ENCODE data around the gene EPS8L1. TPM values are rescaled to one million over a fixed set of nuclear protein-coding genes. Genes with fewer than 3 reads are reported as not detected.
A peak's percentile ranks its signal among the peaks of the same experiment; 100 is the strongest.
"Not testable (repeated sequence)": the region's sequence is repeated elsewhere in the genome, so short reads cannot be mapped to it uniquely, and the experiment has no call there.

EPS8L1 gene
- total RNA-seq, 2 donors from 2014 or later: 1.8 to 3.3 TPM

- ATAC-seq (peak; percentile 98), DNase-seq (peak; percentile 97 to 98 (median 97))
- Mint-ChIP-seq H3K36me3 (ENCODE audit: low read depth) (peaks cover 3% of the 10 kb centered on the region), H3K4me1 (peaks cover 15% of the 10 kb centered on the region), H3K27ac (peak within 1 kb of the TSS; percentile 97), H3K4me3 (peak within 1 kb of the TSS; percentile 81), H3K27me3 (peaks cover 6% of the 10 kb centered on the region)
- no peaks in the 10 kb centered on the region for H3K9me3 ChIP-seq (ENCODE audit: control insufficient read depth, low read length, poor library complexity, severe bottlenecking)
Measured at GRCh38 chr19:55062735-55063491, 12.8 kb upstream of the EPS8L1 start, which contains the start of gene RDH13. RDH13 (minus strand) TSS chr19:55063148; CDS start chr19:55063032, 116 bp downstream.

DNA sequence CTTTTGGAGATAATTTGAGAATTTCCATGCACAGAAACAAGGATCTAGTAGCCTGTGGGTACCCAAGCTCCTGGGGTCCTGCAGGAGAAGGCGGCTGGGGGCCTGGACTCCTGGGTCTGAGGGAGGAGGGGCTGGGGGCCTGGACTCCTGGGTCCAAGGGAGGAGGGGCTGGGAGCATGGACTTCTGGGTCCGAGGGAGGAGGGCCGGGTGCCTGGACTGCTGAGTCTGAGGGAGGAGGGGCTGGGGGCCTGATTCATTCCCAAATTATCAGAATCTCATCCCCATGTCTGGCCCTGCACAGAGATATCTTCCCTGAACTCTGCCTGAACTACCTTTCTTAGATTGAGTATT is 12.2 kb upstream of the EPS8L1 start:
- Mint-ChIP-seq H3K36me3 (ENCODE audit: low read depth) (peaks cover under 1% of the 10 kb centered on the region), H3K4me1 (peaks cover 15% of the 10 kb centered on the region), H3K27ac (peak overlapping the region; percentile 97), H3K4me3 (peak overlapping the region; percentile 81), H3K27me3 (peaks cover 6% of the 10 kb centered on the region)
- ATAC-seq: no peak
- no peak for DNase-seq
- no peaks in the 10 kb centered on the region for H3K9me3 ChIP-seq (ENCODE audit: control insufficient read depth, low read length, poor library complexity, severe bottlenecking)

GRCh38 chr19:55065516-55065915 is 10.2 kb upstream of the EPS8L1 start:
- not testable (repeated sequence) for H3K27ac Mint-ChIP-seq; H3K36me3 Mint-ChIP-seq (ENCODE audit: low read depth); H3K4me3 Mint-ChIP-seq; ATAC-seq; DNase-seq; H3K9me3 ChIP-seq (ENCODE audit: control insufficient read depth, low read length, poor library complexity, severe bottlenecking)
- Mint-ChIP-seq H3K4me1 (peaks cover 22% of the 10 kb centered on the region), H3K27me3 (peaks cover 16% of the 10 kb centered on the region)

- H3K27me3 Mint-ChIP-seq: peaks cover 16% of the 10 kb centered on the region
- no peak for DNase-seq
- H3K4me1 Mint-ChIP-seq: peaks cover 23% of the 10 kb centered on the region
- no peak for ATAC-seq
- no peak overlapping the region for H3K4me3 Mint-ChIP-seq
- H3K9me3 ChIP-seq (ENCODE audit: control insufficient read depth, low read length, poor library complexity, severe bottlenecking): no peaks in the 10 kb centered on the region
- H3K27ac Mint-ChIP-seq: no peak overlapping the region
- H3K36me3 Mint-ChIP-seq (ENCODE audit: low read depth): peaks cover 2% of the 10 kb centered on the region
Measured at GRCh38 chr19:55066107-55066709, 9.5 kb upstream of the EPS8L1 start.

- Mint-ChIP-seq H3K36me3 (ENCODE audit: low read depth) (peaks cover 2% of the 10 kb centered on the region), H3K27me3 (peaks cover 24% of the 10 kb centered on the region), H3K4me1 (peaks cover 22% of the 10 kb centered on the region), H3K27ac (no peak overlapping the region), H3K4me3 (no peak overlapping the region)
- no peak for ATAC-seq
- H3K9me3 ChIP-seq (ENCODE audit: control insufficient read depth, low read length, poor library complexity, severe bottlenecking): no peaks in the 10 kb centered on the region
- DNase-seq: no peak
Measured at GRCh38 chr19:55067869-55068268, 7.8 kb upstream of the EPS8L1 start.

DNA sequence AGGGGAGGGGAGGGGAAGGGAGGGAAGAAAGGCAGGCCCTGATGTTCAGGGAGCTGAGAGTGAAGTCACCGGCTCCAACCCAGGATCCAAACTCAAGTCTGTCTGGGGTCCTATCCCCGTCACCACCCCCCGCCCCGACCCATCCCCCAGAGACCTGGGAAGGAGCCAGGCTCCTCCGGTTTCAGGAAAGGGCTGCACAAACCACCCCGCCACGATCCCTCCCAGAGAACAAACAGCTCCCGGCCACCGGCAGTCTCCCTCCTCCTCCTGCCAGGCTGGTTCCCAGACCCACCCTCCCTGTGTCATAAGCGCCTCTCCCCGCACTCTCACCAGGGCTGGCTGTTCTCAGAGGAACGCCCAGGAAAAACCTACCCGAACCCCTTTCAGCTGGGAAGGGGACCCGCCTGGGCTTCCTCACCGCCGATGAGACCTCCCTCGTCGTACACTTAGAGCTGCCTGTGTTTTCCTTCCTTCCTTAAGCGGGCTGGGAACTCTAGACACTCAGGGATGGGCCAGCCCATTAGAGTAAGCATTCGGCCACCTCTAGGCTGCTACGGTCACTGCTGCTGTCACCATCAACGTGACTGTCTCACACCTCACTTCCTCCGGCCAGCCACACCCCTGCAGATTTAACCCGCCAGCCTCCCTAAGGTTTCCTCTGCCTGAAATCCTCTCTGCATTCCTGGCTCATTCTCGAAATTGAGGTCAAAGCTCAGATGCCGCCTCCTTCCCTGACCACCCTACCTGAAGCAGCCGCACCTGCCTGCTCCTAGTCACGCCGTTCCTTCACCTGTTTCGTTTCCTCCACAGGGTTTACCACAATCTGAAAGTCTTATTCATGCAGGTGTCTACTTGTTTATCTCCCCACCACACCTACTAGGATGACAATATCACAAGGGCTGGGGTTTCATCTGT is 6.5 kb upstream of the EPS8L1 start:
- H3K27me3 Mint-ChIP-seq: peaks cover 24% of the 10 kb centered on the region
- peak overlapping the region; percentile 76 for H3K4me3 Mint-ChIP-seq
- H3K4me1 Mint-ChIP-seq: peaks cover 20% of the 10 kb centered on the region
- ATAC-seq (peak; percentile 56), DNase-seq (no peak)
- H3K36me3 Mint-ChIP-seq (ENCODE audit: low read depth): peaks cover 2% of the 10 kb centered on the region
- H3K27ac Mint-ChIP-seq: peak overlapping the region; percentile 1
- no peaks in the 10 kb centered on the region for H3K9me3 ChIP-seq (ENCODE audit: control insufficient read depth, low read length, poor library complexity, severe bottlenecking)

DNA sequence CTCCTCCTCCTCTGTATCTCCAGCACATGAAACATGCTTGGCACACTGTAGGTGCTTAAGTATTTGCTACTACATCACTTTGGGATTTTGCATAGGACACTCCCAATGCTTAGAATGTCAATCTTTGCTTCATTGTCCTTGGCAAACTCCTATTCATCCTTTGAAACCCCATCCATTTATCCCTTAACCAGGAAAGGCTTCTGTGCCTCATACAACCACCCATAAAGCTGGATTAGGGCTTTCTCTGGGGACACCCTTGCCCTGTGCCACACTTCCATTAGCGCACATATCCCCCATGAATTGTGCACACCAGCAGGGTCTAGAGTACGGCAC is 5.8 kb upstream of the EPS8L1 start:
- no peaks in the 10 kb centered on the region for H3K9me3 ChIP-seq (ENCODE audit: control insufficient read depth, low read length, poor library complexity, severe bottlenecking)
- no peak for DNase-seq
- H3K27ac Mint-ChIP-seq: peak overlapping the region; percentile 1
- H3K4me1 Mint-ChIP-seq: peaks cover 20% of the 10 kb centered on the region
- H3K4me3 Mint-ChIP-seq: peak overlapping the region; percentile 76
- no peak for ATAC-seq
- peaks cover 24% of the 10 kb centered on the region for H3K27me3 Mint-ChIP-seq
- H3K36me3 Mint-ChIP-seq (ENCODE audit: low read depth): peaks cover 2% of the 10 kb centered on the region

- DNase-seq (no peak), ATAC-seq (peak; percentile 21)
- H3K9me3 ChIP-seq (ENCODE audit: control insufficient read depth, low read length, poor library complexity, severe bottlenecking): no peaks in the 10 kb centered on the region
- Mint-ChIP-seq H3K4me1 (peaks cover 20% of the 10 kb centered on the region), H3K27ac (peak overlapping the region; percentile 1), H3K4me3 (peak overlapping the region; percentile 21), H3K36me3 (ENCODE audit: low read depth) (peaks cover 2% of the 10 kb centered on the region), H3K27me3 (peaks cover 24% of the 10 kb centered on the region)
Measured at GRCh38 chr19:55070466-55071128, 5.1 kb upstream of the EPS8L1 start.

GRCh38 chr19:55071129-55071502 is 4.6 kb upstream of the EPS8L1 start:
- ATAC-seq: peak; percentile 50
- no peak overlapping the region for H3K27ac Mint-ChIP-seq

DNA sequence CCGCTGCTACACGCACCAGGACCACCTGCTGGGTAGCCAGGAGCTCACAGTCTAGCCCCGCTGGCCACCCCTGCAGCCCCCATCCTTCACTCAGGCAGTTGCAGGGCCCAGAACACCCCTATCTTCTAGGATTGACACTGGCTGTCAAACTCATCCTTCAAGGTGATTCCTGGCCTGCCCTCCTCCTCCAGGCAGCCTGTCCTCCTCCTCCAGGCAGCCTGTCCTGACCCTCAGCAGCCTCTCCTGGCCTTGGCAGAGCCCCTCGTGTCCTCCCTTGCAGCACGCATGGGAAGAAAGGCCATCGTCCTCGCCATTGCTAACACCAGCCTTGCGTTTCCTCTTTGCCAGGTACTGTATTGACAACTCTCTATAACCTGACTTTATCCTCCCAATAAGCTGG is 3.8 kb upstream of the EPS8L1 start:
- peaks cover 25% of the 10 kb centered on the region for H3K27me3 Mint-ChIP-seq

More at GRCh38 chr19:55071129-55071502, 4.6 kb upstream of the EPS8L1 start:
- H3K9me3 ChIP-seq (ENCODE audit: control insufficient read depth, low read length, poor library complexity, severe bottlenecking): no peaks in the 10 kb centered on the region
- peaks cover 2% of the 10 kb centered on the region for H3K36me3 Mint-ChIP-seq (ENCODE audit: low read depth)
- peaks cover 20% of the 10 kb centered on the region for H3K4me1 Mint-ChIP-seq
- peak overlapping the region; percentile 21 for H3K4me3 Mint-ChIP-seq
- peaks cover 24% of the 10 kb centered on the region for H3K27me3 Mint-ChIP-seq
- no peak for DNase-seq

GRCh38 chr19:55076321-55076720 is 652 bp downstream of the EPS8L1 start:
- H3K4me1 Mint-ChIP-seq: peaks cover 14% of the 10 kb centered on the region
- no peak for ATAC-seq
- no peak overlapping the region for H3K27ac Mint-ChIP-seq

More for the DNA sequence above, 3.8 kb upstream of the EPS8L1 start:
- Mint-ChIP-seq H3K27ac (no peak overlapping the region), H3K4me3 (peak overlapping the region; percentile 63), H3K4me1 (peaks cover 21% of the 10 kb centered on the region), H3K36me3 (ENCODE audit: low read depth) (peaks cover 2% of the 10 kb centered on the region)
- H3K9me3 ChIP-seq (ENCODE audit: control insufficient read depth, low read length, poor library complexity, severe bottlenecking): no peaks in the 10 kb centered on the region
- DNase-seq: no peak
- no peak for ATAC-seq

GRCh38 chr19:55077106-55077505 is 1.4 kb downstream of the EPS8L1 start:
- Mint-ChIP-seq H3K27me3 (peaks cover 7% of the 10 kb centered on the region), H3K27ac (no peak overlapping the region), H3K4me1 (peaks cover 12% of the 10 kb centered on the region), H3K36me3 (ENCODE audit: low read depth) (no peaks in the 10 kb centered on the region), H3K4me3 (no peak overlapping the region)
- DNase-seq (no peak), ATAC-seq (no peak)
- H3K9me3 ChIP-seq (ENCODE audit: control insufficient read depth, low read length, poor library complexity, severe bottlenecking): no peaks in the 10 kb centered on the region

More at GRCh38 chr19:55076321-55076720, 652 bp downstream of the EPS8L1 start:
- Mint-ChIP-seq H3K36me3 (ENCODE audit: low read depth) (no peaks in the 10 kb centered on the region), H3K27me3 (peaks cover 14% of the 10 kb centered on the region), H3K4me3 (no peak overlapping the region)
- no peaks in the 10 kb centered on the region for H3K9me3 ChIP-seq (ENCODE audit: control insufficient read depth, low read length, poor library complexity, severe bottlenecking)
- no peak for DNase-seq
